OCI-LY3 (cell line): ENCODE data around the gene AGER.

Experiments
- EZH2phosphoT487 ChIP-seq: fragments of 200-600 bp; shearing (Covaris generic); IDR thresholded peaks from 2 replicates; pipeline ENCODE4 v1.6.1; 2018; ENCODE audit warnings: antibody characterized with exemption, mixed run types, low read depth
- TF ChIP-seq, protein P1 (sequence below): fragments of 200-600, 300-600 bp; sonication (generic); IDR thresholded peaks from 2 replicates; pipeline ENCODE4 v1.5.1; 2014; ENCODE audit warnings: antibody characterized with exemption, low read length, low read depth

- TF ChIP-seq, protein P1, sequence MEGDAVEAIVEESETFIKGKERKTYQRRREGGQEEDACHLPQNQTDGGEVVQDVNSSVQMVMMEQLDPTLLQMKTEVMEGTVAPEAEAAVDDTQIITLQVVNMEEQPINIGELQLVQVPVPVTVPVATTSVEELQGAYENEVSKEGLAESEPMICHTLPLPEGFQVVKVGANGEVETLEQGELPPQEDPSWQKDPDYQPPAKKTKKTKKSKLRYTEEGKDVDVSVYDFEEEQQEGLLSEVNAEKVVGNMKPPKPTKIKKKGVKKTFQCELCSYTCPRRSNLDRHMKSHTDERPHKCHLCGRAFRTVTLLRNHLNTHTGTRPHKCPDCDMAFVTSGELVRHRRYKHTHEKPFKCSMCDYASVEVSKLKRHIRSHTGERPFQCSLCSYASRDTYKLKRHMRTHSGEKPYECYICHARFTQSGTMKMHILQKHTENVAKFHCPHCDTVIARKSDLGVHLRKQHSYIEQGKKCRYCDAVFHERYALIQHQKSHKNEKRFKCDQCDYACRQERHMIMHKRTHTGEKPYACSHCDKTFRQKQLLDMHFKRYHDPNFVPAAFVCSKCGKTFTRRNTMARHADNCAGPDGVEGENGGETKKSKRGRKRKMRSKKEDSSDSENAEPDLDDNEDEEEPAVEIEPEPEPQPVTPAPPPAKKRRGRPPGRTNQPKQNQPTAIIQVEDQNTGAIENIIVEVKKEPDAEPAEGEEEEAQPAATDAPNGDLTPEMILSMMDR = no peak
- no peak for TF ChIP-seq EZH2phosphoT487
These were observed 52.6 kb downstream of the AGER start for GRCh38 chr6:32131439-32131948.
